Activated naive CD4-positive, alpha-beta T cell treated with anti-CD3 and anti-CD28 coated beads, Interleukin-2, amount 50 U/mL, for 24 hours (primary cell): ENCODE results near the gene FBXO44.

Experiments
- H3K27ac Mint-ChIP-seq: one replicate; pipeline ENCODE4 v1.8.0; 2021; ENCODE audit warnings: mild to moderate bottlenecking, mixed read lengths
- H3K27me3 Mint-ChIP-seq: one replicate; pipeline ENCODE4 v1.8.0; 2021; ENCODE audit warnings: mixed read lengths
- H3K36me3 Mint-ChIP-seq: one replicate; pipeline ENCODE4 v1.8.0; 2021; ENCODE audit warnings: mixed read lengths
- H3K4me1 Mint-ChIP-seq: one replicate; pipeline ENCODE4 v1.8.0; 2021; ENCODE audit warnings: mixed read lengths
- H3K4me3 Mint-ChIP-seq: one replicate; pipeline ENCODE4 v1.8.0; 2021; ENCODE audit warnings: mild to moderate bottlenecking, mixed read lengths
- H3K9me3 Mint-ChIP-seq: one replicate; pipeline ENCODE4 v1.8.0; 2021; ENCODE audit warnings: mixed read lengths

The FBXO44 gene

GRCh38 chr1:11670747-11671146 lies 16.1 kb downstream of the FBXO44 start:
- Mint-ChIP-seq H3K9me3 (no peaks in the 10 kb centered on the region), H3K4me3 (no peak overlapping the region), H3K27ac (no peak overlapping the region), H3K27me3 (no peaks in the 10 kb centered on the region), H3K4me1 (peaks cover 4% of the 10 kb centered on the region), H3K36me3 (peaks cover 2% of the 10 kb centered on the region)

GRCh38 chr1:11671205-11671543 lies 16.5 kb downstream of the FBXO44 start:
- Mint-ChIP-seq H3K27ac (no peak overlapping the region), H3K9me3 (no peaks in the 10 kb centered on the region), H3K27me3 (no peaks in the 10 kb centered on the region), H3K4me1 (peaks cover 4% of the 10 kb centered on the region), H3K36me3 (peaks cover 2% of the 10 kb centered on the region), H3K4me3 (no peak overlapping the region)

- Mint-ChIP-seq H3K9me3 (no peaks in the 10 kb centered on the region), H3K4me3 (no peak overlapping the region), H3K4me1 (peaks cover 4% of the 10 kb centered on the region), H3K36me3 (peaks cover 2% of the 10 kb centered on the region), H3K27ac (no peak overlapping the region), H3K27me3 (no peaks in the 10 kb centered on the region)
Observed at GRCh38 chr1:11671544-11672286, 17.0 kb downstream of the FBXO44 start.

GRCh38 chr1:11673089-11673769 lies 18.6 kb downstream of the FBXO44 start:
- H3K27ac Mint-ChIP-seq: no peak overlapping the region
- peaks cover 4% of the 10 kb centered on the region for H3K4me1 Mint-ChIP-seq
- peaks cover 2% of the 10 kb centered on the region for H3K36me3 Mint-ChIP-seq
- no peaks in the 10 kb centered on the region for H3K9me3 Mint-ChIP-seq
- no peak overlapping the region for H3K4me3 Mint-ChIP-seq
- no peaks in the 10 kb centered on the region for H3K27me3 Mint-ChIP-seq

- no peak overlapping the region for H3K27ac Mint-ChIP-seq
- peaks cover 9% of the 10 kb centered on the region for H3K4me1 Mint-ChIP-seq
- no peaks in the 10 kb centered on the region for H3K36me3 Mint-ChIP-seq
- no peaks in the 10 kb centered on the region for H3K9me3 Mint-ChIP-seq
- H3K4me3 Mint-ChIP-seq: no peak overlapping the region
- H3K27me3 Mint-ChIP-seq: no peaks in the 10 kb centered on the region
Observed at GRCh38 chr1:11674488-11674887, 19.8 kb downstream of the FBXO44 start.

GRCh38 chr1:11675325-11675724 lies 20.6 kb downstream of the FBXO44 start:
- no peaks in the 10 kb centered on the region for H3K36me3 Mint-ChIP-seq
- H3K27me3 Mint-ChIP-seq: no peaks in the 10 kb centered on the region
- no peaks in the 10 kb centered on the region for H3K9me3 Mint-ChIP-seq
- H3K4me3 Mint-ChIP-seq: no peak overlapping the region
- no peak overlapping the region for H3K27ac Mint-ChIP-seq
- peaks cover 12% of the 10 kb centered on the region for H3K4me1 Mint-ChIP-seq

GRCh38 chr1:11676386-11677103 lies 21.9 kb downstream of the FBXO44 start:
- Mint-ChIP-seq H3K27ac (no peak overlapping the region), H3K4me3 (no peak overlapping the region), H3K9me3 (no peaks in the 10 kb centered on the region), H3K36me3 (no peaks in the 10 kb centered on the region), H3K27me3 (no peaks in the 10 kb centered on the region), H3K4me1 (peaks cover 14% of the 10 kb centered on the region)

GRCh38 chr1:11678442-11678841 lies 23.8 kb downstream of the FBXO44 start:
- Mint-ChIP-seq H3K9me3 (no peaks in the 10 kb centered on the region), H3K36me3 (no peaks in the 10 kb centered on the region), H3K4me1 (peaks cover 16% of the 10 kb centered on the region), H3K27ac (no peak overlapping the region), H3K27me3 (no peaks in the 10 kb centered on the region), H3K4me3 (no peak overlapping the region)

- peak overlapping the region; percentile 41 for H3K27ac Mint-ChIP-seq
- peak overlapping the region; percentile 88 for H3K4me3 Mint-ChIP-seq
- H3K9me3 Mint-ChIP-seq: no peaks in the 10 kb centered on the region
- H3K36me3 Mint-ChIP-seq: no peaks in the 10 kb centered on the region
- H3K27me3 Mint-ChIP-seq: no peaks in the 10 kb centered on the region
- H3K4me1 Mint-ChIP-seq: peaks cover 16% of the 10 kb centered on the region
Observed at GRCh38 chr1:11680270-11681070, 25.8 kb downstream of the FBXO44 start.

- Mint-ChIP-seq H3K27ac (peak within 1 kb of the TSS; percentile 85), H3K4me1 (peaks cover 16% of the 10 kb centered on the region), H3K9me3 (no peaks in the 10 kb centered on the region), H3K27me3 (no peaks in the 10 kb centered on the region), H3K4me3 (peak within 1 kb of the TSS; percentile 92), H3K36me3 (no peaks in the 10 kb centered on the region)
Observed at GRCh38 chr1:11681071-11681771, 26.5 kb downstream of the FBXO44 start, which contains the start of gene MAD2L2. Gene MAD2L2 (minus strand): TSS chr1:11681148. CDS start chr1:11680601, 547 bp downstream.

GRCh38 chr1:11682287-11682771 lies 27.7 kb downstream of the FBXO44 start:
- Mint-ChIP-seq H3K27me3 (peaks cover 1% of the 10 kb centered on the region), H3K27ac (no peak overlapping the region), H3K9me3 (no peaks in the 10 kb centered on the region), H3K4me3 (peak overlapping the region; percentile 63), H3K36me3 (no peaks in the 10 kb centered on the region), H3K4me1 (peaks cover 16% of the 10 kb centered on the region)

GRCh38 chr1:11682799-11683198 lies 28.1 kb downstream of the FBXO44 start:
- no peaks in the 10 kb centered on the region for H3K36me3 Mint-ChIP-seq
- no peak overlapping the region for H3K4me3 Mint-ChIP-seq
- peaks cover 3% of the 10 kb centered on the region for H3K27me3 Mint-ChIP-seq
- H3K9me3 Mint-ChIP-seq: no peaks in the 10 kb centered on the region
- H3K4me1 Mint-ChIP-seq: peaks cover 16% of the 10 kb centered on the region
- H3K27ac Mint-ChIP-seq: no peak overlapping the region

- Mint-ChIP-seq H3K27ac (no peak overlapping the region), H3K9me3 (no peaks in the 10 kb centered on the region), H3K4me3 (no peak overlapping the region), H3K4me1 (peaks cover 12% of the 10 kb centered on the region), H3K27me3 (peaks cover 5% of the 10 kb centered on the region), H3K36me3 (no peaks in the 10 kb centered on the region)
Observed at GRCh38 chr1:11684070-11684469, 29.4 kb downstream of the FBXO44 start.

GRCh38 chr1:11685210-11685752 lies 30.6 kb downstream of the FBXO44 start:
- Mint-ChIP-seq H3K4me3 (no peak overlapping the region), H3K27me3 (peaks cover 13% of the 10 kb centered on the region), H3K4me1 (peaks cover 7% of the 10 kb centered on the region), H3K9me3 (no peaks in the 10 kb centered on the region), H3K27ac (no peak overlapping the region), H3K36me3 (no peaks in the 10 kb centered on the region)
